ENCODE results near the gene DUSP28. TPM values are rescaled to one million over a fixed set of nuclear protein-coding genes. Genes with fewer than 3 reads are reported as not detected.
"Not testable (repeated sequence)": the region's sequence is repeated elsewhere in the genome, so short reads cannot be mapped to it uniquely, and the experiment has no call there.

Gene DUSP28
- total RNA-seq, 1 experiment from 2014 or later, result 12.3 TPM

DNA sequence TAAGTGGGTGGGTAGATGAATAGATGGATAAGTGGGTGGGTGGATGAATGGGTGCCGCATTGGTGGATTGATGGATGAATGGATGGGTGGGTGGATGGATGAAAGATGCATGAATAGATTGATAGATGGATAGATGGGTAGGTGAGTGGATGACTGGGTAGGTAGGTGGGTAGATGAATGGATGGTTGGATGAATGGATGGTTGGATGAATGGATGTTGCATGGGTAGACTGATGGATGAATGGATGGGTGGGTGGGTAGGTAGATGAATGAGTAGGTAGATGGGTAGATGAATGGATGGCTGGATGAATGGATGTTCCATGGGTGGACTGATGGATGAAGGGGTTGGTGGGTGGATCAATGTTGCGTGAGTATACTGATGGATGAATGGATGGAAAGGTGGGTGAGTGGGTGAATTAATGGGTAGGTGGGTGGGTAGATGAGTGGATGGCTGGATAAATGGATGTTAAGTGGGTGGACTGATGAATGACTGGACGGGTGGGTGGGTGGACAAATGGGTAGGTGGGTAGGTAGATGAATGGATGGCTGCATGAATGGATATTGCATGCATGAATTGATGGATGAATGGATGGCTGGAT lies 32.9 kb upstream of the DUSP28 start:
- DNase-seq (ENCODE audit: low spot score), result no peak

DNA sequence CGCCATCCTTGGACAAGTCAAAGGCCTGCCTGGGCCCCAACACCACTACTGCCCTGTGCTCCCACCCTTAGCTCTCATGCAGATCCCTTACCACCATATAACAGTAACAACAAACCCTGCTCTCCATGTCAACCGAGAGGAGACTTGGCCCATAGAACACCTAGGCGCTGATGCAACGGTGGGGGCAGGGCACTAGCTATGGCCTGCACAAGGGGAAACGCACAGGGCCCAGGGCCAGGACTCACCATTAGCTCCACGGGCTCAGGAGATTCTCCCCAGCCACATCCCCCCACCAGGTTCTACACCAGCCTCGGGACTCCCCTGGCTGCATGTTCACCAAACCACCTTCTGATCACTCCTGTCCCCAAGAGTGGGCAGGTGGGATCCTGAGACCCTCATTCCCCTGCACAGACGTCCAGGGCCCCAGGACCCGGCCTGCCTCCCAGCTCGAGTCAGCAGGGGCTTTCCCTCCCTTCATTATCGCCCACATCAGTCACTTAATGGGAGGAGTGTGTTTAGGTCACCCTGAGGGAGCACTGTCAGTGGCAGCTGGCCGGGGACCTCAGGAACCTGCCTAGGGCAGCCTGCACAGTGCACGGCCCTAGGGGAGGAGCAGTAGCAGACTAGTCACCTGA lies 31.6 kb upstream of the DUSP28 start:
- no peak for DNase-seq (ENCODE audit: low spot score)

DNA sequence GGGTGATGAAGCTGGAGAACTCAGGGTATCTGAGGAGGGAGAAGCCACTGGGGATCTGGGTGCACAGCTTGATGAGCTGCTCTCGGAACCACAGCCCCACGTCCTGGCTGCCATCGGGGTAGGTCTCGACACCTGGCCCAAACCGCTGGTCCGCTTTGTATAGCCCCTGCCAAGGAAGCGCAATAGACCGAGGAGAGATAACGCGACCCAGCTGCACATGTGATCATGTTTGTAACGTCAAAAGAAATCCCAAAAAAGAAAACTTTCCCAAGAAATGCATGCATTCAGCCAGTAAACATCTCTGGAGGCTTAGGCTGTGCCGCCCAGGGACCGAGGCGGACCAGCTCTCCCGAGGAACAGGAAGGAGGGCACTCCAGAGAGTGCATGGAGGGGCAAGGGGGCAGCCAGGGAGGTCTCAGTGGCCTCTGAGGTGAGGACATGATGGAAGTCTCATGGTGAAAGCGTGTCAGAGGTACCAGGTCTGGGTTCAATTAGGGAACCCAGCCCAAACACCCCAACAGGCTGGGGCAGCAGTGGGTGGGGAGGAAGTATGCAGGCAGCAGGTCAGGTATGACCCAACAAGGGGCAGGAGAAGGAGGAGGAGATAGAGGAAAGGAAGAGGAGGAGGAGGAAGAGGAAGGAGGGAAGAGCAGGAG lies 30.7 kb upstream of the DUSP28 start:
- DNase-seq (ENCODE audit: low spot score), result no peak

DNA sequence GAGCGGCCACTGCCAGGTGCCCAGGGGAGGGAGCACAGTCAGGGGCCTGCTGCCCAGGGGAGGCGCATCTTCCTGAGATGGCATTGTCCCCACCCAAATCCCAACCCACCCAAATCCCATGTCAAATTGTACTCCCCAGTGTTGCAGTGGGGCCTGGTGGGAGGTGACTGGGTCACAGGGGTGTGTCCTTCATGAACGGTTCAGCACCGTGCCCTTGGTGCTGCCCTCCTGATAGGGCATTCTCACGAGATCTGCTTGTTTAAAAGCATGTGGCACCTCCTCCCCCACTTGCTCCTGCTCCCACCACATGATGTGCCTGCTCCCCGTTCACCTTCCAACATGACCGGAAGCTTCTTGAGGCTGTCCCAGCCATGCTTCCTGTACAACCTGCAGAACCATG lies 30.0 kb upstream of the DUSP28 start:
- no peak for DNase-seq (ENCODE audit: low spot score)

DNA sequence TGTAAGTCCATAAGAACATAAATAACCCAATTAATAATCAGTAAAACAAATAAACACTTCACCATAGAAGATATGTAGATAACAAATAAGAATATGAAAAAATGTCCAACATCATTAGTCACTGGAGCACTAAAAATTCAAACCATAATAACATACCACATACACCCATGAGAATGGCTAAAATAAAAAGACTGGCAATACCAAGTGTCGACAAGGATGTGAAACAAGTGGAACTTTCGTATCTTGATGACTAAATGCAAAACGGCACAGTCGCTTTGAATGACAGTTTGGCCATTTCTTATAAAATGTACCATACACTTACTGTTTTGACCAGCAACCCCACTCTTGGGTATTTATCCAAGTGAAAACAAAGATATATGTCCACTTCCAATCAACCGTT lies 29.1 kb upstream of the DUSP28 start:
- no peak for DNase-seq (ENCODE audit: low spot score)

DNA sequence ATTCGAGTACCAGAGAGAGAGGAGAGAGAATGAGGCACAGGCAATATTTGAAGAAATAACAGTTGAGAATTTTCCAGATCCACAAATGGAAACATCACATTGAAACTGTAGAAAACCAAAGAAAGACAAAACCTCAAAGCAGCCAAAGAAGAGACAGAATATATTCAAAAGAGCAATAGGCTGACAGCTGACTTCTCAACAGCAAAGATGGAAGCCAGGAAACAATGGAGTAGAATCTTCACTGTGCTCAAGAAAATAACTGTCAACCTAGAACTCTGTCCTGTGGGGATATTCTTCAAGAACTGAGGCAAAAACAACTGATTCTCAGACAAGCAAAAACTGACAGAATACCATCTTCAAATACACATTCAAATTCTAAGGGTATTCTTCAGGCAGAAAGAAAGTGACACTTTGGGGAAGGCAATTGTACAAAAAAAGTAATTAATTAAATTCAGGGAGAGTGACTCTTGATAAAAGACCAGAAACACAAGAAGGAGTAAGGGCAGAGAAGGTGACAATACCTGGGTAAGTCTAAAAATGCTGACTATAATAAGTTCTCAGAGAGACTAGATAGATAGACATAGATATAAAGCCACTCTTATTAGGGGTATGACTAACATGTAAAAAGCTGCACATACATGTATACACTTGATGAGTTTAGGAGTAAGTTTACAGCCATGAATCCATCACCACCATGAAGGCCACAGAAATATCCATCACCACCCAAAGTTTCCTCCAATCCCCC lies 28.0 kb upstream of the DUSP28 start:
- DNase-seq (ENCODE audit: low spot score), result no peak

DNA sequence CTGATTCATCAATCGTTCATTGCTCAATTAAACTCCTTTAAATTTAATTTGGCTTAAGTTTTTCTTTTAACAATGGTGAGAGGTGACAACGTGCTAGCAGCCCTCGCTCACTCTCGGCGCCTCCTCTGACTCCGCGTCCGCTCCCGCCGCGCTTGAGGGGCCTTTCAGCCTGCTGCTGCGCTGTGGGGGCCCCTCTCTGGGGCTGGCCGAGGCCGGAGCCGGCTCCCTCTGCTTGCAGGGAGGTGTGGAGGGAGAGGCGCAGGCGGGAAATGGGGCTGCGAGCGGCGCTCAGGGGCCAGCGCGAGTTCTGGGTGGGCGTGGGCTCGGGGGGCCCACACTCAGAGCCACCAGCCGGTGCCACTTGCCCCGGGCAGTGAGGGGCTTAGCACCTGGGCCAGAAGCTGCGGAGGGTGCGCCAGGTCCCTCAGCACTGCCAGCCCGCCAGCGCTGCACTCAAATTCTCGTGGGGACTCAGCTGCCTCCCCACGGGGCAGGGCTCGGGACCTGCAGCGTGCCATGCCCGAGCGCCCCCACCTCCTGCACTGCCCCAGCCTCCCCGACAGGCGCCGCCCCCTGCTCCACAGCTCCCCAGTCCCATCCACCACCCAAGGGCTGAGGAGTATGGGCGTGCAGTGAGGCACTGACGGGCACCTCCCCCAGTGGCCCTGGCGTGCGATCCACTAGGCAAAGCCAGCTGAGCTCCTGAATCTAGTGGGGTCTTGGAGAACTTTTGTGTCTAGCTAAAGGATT lies 22.0 kb upstream of the DUSP28 start:
- DNase-seq (ENCODE audit: low spot score), result no peak

DNA sequence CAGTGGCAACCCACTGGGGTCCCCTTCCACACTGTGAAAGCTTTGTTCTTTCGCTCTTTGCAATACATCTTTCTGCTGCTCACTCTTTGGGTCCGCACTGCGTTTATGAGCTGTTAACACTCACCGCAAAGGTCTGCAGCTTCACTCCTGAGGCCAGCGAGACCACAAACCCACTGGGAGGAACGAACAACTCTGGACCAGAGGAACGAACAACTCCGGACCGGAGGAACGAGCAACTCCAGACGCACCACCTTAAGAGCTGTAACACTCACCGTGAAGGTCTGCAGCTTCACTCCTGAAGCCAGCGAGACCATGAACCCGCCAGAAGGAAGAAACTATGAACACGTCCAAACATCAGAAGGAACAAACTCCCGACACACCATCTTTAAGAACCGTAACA lies 21.1 kb upstream of the DUSP28 start:
- DNase-seq (ENCODE audit: low spot score), result not testable (repeated sequence)

DNA sequence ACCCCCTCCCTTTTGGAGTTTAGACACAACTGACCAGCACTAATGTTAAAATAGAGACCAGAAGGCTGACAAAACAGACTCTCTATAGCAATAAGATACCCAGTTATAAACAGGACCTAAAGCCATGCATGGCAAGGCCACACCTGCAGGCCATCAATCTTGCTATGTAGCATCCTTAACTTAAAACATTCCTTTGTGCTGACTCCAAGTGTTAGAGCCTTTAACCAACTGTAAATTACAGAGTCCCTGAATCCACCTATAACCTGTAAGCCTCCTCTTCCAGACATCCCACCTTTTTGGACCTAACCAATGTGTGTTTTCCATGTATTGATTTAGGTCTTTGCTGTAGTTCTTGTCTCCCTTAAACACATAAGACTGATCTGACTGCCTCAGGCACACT lies 20.3 kb upstream of the DUSP28 start:
- DNase-seq (ENCODE audit: low spot score), result no peak

DNA sequence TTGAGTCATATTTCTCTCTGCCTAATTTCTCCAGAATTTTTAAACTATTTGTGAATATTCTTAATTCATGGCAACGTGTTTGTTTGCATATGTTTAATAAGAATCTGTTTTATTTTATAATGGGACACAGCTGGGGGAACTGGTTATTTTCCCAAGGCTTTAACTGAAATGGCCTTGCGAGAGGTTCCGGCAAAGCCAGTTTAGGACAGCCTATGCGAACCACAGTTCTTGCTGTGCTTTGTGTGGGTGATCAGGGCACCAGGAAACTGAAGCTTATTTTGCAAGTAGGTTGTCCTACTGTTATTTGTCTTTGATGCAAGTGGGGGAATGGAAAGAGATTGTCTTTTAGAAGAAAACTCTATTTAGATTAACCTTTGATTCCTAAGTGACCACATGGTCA lies 8.9 kb upstream of the DUSP28 start:
- no peak for DNase-seq (ENCODE audit: low spot score)

DNA sequence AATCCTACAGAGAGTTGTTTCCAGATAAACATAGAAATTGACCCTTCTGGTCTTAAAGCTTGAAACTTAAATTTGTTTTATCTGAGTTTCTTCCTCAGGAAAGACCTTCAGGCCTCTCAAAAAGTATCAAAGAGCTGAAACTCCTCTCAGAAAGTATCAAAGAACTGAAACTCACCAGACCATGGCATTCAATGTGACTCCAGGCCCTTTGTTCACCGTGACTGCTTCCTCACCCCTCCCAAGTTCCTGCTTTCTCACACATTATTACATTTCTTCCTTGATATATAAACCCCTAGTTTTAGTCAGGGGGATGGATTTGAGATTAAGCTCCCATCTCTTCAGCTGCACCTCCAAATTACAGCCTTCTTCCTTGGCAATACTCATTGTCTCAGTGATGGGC lies 8.3 kb upstream of the DUSP28 start:
- no peak for DNase-seq (ENCODE audit: low spot score)

DNA sequence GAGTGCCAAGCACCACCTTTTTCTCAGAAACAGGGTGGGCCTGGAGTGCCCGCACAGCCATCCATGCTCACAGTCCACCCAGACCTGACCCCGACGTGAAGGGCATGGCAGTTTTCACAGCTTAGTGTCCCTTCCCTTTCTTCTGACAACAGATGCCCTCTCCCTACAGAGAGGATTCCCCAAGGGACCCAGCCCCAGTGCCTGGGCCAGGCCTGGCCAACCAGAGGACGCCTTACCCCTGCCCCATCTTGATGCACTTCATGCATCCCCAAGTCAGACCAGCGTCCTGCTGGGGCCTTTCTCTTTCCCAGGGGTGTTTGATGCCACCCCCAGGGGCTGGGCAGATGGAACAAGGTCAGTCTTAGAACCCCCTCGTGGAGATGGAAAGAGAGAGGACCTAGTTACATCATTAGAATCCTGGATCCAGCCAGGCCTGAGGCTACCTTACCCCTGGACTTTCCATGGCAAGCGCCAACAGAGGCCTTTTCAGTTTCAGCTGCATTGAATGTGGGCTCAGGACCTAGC lies 6.1 kb upstream of the DUSP28 start:
- DNase-seq (ENCODE audit: low spot score), result no peak

DNA sequence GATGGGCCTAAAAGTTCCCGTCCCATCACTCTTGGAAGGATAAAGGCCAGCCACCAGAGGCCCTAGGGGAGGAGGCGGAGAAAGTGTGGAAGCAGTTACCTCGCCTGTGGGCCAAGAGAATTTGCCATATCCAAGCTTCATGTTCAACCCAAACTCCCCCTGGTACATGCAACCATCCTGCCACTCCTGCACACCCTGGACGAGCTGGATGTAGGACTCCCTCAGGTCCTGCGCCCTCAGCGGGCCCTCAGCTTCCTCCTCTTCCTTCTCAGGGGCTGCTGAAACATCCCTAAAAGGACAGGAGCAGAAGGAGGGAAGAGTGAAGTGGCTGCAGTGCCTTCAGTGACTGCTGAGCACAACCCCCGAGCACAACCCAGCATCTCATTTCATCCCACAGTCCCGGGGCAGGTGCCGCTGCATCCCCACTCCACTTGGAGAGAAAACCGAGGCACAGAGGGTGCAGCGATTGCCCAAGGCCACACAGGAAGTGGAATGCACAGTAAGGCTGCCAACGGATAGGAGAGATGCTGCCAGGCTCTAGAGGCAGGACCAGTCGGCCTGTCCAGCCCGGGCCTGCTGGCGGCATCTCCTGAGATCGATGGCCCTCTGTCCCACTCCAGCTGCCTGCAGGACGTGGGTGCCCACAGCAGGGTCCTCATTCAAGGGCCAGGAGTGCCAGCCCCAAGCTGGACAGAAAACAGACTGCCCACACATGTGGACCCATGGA lies 5.2 kb upstream of the DUSP28 start:
- no peak for DNase-seq (ENCODE audit: low spot score)

DNA sequence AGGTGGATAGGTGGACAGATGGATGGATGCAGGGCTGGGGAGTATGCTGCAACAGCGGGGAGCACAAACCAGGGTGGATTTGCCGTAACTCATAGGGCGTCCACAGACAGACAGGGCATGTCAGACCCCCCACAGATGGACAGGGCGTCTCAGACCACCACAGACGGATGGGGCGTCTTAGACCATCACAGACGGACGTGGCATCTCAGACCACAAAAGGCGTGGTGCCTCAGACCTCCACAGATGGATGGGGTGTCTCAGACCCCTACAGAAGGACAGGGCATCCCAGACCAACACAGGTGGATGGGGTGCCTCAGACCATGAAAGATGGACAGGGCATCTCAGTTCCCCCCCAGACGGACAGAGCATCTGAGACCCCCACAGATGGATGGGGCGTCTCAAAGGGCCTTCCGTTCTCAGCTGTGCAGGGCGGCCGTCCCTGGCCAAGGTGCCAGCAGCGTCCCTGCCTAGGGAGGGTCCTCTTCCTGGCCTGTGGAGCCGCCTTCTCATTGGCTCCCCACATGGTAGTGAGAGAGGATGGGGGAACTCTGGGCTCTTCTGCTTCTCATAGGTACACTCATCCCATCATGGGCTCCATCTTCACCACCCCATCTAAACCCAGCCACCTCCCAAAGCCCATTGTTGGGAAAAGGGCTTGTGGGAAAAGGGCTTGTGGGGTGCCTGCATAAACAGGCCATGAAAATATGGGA lies 4.5 kb upstream of the DUSP28 start:
- DNase-seq (ENCODE audit: low spot score), result no peak

DNA sequence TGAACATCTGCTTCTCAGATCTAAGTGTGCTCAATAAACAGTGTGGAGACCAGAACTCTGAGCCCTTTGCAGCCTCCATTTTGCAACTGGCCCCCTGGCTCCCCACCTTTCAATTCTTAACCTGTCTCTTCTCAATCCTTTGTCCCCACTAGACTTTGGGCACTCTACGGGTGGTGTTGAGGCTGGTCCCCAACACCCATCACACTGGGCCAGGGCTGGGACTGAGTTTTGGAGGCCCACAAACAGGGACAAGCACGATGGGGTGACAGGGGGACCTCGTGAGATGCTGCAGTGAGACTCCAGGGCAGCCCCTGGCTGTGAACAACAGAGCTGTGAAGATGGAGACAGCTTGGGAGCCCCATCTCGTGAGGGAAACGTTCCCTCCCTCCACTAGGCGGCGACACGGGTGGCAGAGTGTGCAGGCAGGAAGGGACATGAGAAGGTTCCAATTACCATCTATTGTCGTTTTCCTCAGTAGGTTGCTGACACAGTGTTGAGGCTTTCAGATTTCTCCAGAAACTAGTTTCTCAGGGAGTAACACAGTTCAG lies 3.5 kb upstream of the DUSP28 start:
- no peak for DNase-seq (ENCODE audit: low spot score)

DNA sequence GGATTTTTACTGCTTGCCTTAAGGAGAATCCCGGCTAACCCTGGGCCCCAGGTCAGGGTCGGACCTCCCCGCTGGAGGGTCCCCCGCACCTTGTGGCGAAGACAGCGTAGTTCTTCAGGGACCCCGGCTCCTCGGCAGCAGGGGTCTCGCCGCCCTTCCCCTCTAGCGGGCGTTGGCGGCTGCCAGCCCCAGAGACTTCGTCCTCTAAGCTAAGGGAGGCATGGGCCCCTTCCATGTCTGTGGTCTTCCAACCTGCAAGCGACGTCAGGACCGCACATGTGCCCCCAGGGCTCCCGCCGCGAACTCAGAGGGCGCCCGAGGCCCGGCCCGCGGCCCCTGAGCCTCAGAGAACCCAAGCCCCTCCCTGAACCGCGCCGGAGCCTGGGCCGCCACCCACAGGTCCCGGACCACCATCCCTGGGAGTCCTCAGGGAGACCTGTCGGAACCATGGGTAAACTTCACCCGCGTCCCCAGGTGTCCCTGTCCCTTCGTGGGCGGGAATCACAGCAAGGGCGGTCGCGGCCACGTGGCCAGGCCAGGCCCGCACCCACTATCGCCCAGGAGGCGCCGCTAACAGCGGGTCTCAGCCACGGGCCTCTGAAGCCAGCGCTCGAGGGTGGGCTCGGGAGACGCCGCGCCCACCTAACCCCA lies 2.9 kb upstream of the DUSP28 start:
- no peak for DNase-seq (ENCODE audit: low spot score)

DNA sequence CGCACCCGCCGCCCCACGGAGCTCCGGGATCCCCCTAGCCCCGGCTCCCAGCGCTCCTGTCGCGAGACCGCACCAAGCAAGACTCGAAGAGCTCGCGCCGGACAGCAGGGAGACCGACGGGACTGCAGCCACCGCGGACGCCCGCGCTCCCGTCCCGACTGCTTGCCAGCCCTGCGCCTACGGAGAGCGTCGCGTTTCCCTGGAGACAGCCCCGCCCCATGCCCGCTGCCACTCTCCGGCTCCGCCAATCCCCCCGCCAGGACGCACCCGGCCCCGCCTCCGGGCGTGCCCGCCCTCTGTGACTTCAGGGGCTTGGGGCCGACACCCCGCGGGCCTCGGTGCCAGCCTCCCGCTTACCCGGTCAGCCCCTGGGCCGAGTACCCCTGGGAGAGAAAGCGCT lies 2.3 kb upstream of the DUSP28 start, which contains the start of gene ANKMY1:
ANKMY1 (minus strand) TSS at position 181 of the 400 bp plus-strand sequence. CDS start 653 bp downstream, outside the sequence.
- DNase-seq (ENCODE audit: low spot score), result no peak

DNA sequence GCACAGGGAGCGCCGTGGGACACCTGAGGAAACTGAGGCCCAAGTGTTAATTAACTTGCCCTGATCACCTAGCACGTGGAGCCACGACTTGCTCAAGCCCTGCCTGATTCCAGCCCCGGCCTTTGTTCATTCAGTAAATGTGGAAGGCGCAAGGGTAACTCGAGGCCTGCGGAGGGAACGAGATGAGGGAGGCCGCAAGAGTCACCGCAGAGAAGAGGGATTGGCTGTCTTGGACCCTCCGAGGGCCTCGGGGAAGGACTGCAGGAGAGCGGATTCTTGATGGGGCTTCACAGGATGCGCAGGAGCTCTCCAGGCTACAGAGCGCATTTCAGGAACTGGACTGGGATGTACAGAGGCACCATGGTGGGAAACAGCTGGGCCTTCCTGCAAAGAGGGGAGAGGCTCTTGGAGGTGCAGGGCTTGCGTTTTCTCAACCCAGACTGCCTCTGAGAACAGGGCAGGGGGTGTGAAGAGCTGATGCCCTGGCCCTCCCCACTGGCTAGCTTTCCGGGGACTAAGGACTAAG lies 1.9 kb upstream of the DUSP28 start:
- no peak for DNase-seq (ENCODE audit: low spot score)

DNA sequence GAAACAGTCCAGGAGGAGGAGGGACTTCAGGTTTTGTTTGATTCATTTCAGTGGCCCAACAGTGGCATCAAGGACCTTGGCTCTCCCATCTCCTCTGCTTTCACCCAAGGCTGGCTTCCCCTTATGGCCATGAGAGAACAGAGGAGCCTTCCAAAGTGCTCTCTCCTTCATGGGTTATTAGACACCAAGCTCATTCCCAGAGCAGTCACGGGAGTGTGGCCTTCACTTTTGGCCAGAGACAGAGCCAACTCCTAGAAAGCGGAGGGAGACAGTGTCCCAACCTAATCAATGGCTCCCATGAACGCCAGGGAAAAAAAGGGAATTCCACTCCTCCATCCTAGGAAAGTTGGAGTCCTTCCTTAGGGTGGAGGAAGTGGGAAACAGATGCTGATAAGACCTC lies 871 bp upstream of the DUSP28 start:
- no peak for DNase-seq (ENCODE audit: low spot score)
